GM12873 (cell line): ENCODE data around the gene CDYL.

Source experiments
- CTCF ChIP-seq: IDR thresholded peaks from 2 replicates; pipeline ENCODE4 v1.5.1; 2012; ENCODE audit warnings: low read depth, mild to moderate bottlenecking, moderate library complexity, low read length, control low read depth; ENCODE audit not compliant: insufficient read depth; ENCODE audit errors: missing control alignments

CDYL gene

GRCh38 chr6:4776131-4776492 lies at the start of gene CDYL:
CDYL (plus strand) TSS chr6:4776404; CDS start chr6:4776784, 380 bp downstream.
- no peak for TF ChIP-seq CTCF

GRCh38 chr6:4726645-4727044 lies 49.6 kb upstream of the CDYL start:
- no peak for TF ChIP-seq CTCF

GRCh38 chr6:4727217-4727616 lies 49.0 kb upstream of the CDYL start:
- TF ChIP-seq CTCF: no peak

GRCh38 chr6:4727671-4728435 lies 48.4 kb upstream of the CDYL start:
- no peak for TF ChIP-seq CTCF

- TF ChIP-seq CTCF: no peak
Measured at GRCh38 chr6:4728436-4728769, 47.8 kb upstream of the CDYL start.

- TF ChIP-seq CTCF: no peak
Measured at GRCh38 chr6:4728926-4729325, 47.3 kb upstream of the CDYL start.

- no peak for TF ChIP-seq CTCF
Measured at GRCh38 chr6:4731996-4732395, 44.2 kb upstream of the CDYL start.
